Endothelial cell of umbilical vein (primary cell): ENCODE measurements around the gene SCAI. TPM values are rescaled to one million over a fixed set of nuclear protein-coding genes. Genes with fewer than 3 reads are reported as not detected.

Experiments
- polyA plus RNA-seq, 4 experiments: library from polyadenylated mRNA; depleted of rRNA in 3 of 4; stranded (reverse) in 3 of 4; unstranded in 1 of 4; fragments of >200 nt; gene quantifications; 2 replicates each; pipeline versions ENCODE4 v1.2.1 to v1.2.3, GENCODE V29; 2011 to 2012; ENCODE audit warnings: missing spikeins in 1 of 4
- total RNA-seq: library from RNA; stranded (reverse); gene quantifications from 2 replicates; pipeline ENCODE4 v1.2.3, GENCODE V29; 2021

The SCAI gene
- total and polyA plus RNA-seq, 2 donors (not counting 3 experiments of a cell fraction or from before 2014, with no cell fraction given): 2.0 to 9.3 TPM

Other genes with a start within 250 kb of the SCAI start
- 14.7 and 19.9 TPM in 2 replicates for gene GOLGA1, start 202.4 kb downstream of the SCAI start, total RNA-seq
- 12.4 and 13.1 TPM in 2 replicates for gene GOLGA1, start 202.4 kb downstream of the SCAI start, polyA plus RNA-seq
- gene PPP6C, start 46.3 kb upstream of the SCAI start, total RNA-seq: 42.1 and 42.6 TPM in 2 replicates
- gene PPP6C, start 46.3 kb upstream of the SCAI start, polyA plus RNA-seq: 14.6 and 19.3 TPM in 2 replicates
- gene RABEPK, start 57.0 kb upstream of the SCAI start, total RNA-seq: 18.2 and 19.1 TPM in 2 replicates
- gene RABEPK, start 57.0 kb upstream of the SCAI start, polyA plus RNA-seq: 23.0 and 23.5 TPM in 2 replicates
- 514 and 538 TPM in 2 replicates for gene HSPA5, start 97.8 kb upstream of the SCAI start, total RNA-seq
- gene HSPA5, start 97.8 kb upstream of the SCAI start, polyA plus RNA-seq: 189 and 247 TPM in 2 replicates
- gene GAPVD1, start 118.3 kb upstream of the SCAI start, total RNA-seq: 49.2 and 53.2 TPM in 2 replicates
- 8.4 and 10.7 TPM in 2 replicates for gene GAPVD1, start 118.3 kb upstream of the SCAI start, polyA plus RNA-seq